ENCODE results near the gene ST6GAL1.
"Not testable (repeated sequence)": the region's sequence is repeated elsewhere in the genome, so short reads cannot be mapped to it uniquely, and the experiment has no call there.

ST6GAL1 gene

GRCh38 chr3:186994000-186994955 lies 64.0 kb downstream of the ST6GAL1 start:
- DNase-seq (ENCODE audit: low spot score), result no peak

GRCh38 chr3:186996356-186996755 lies 66.0 kb downstream of the ST6GAL1 start:
- no peak for DNase-seq (ENCODE audit: low spot score)

- DNase-seq (ENCODE audit: low spot score), result no peak
These were observed 66.7 kb downstream of the ST6GAL1 start for GRCh38 chr3:186997061-186997460.

GRCh38 chr3:186997473-186997939 lies 67.2 kb downstream of the ST6GAL1 start:
- DNase-seq (ENCODE audit: low spot score), result no peak

- DNase-seq (ENCODE audit: low spot score), result no peak
These were observed 68.6 kb downstream of the ST6GAL1 start for GRCh38 chr3:186998937-186999368.

GRCh38 chr3:187000711-187001151 lies 70.4 kb downstream of the ST6GAL1 start:
- DNase-seq (ENCODE audit: low spot score), result no peak

GRCh38 chr3:187002915-187003314 lies 72.6 kb downstream of the ST6GAL1 start:
- DNase-seq (ENCODE audit: low spot score), result no peak

GRCh38 chr3:187005827-187006481 lies 75.6 kb downstream of the ST6GAL1 start:
- no peak for DNase-seq (ENCODE audit: low spot score)

- no peak for DNase-seq (ENCODE audit: low spot score)
These were observed 76.7 kb downstream of the ST6GAL1 start for GRCh38 chr3:187006864-187007630.

GRCh38 chr3:187010382-187010781 lies 80.1 kb downstream of the ST6GAL1 start:
- DNase-seq (ENCODE audit: low spot score), result not testable (repeated sequence)

- no peak for DNase-seq (ENCODE audit: low spot score)
These were observed 81.6 kb downstream of the ST6GAL1 start for GRCh38 chr3:187011915-187012314.

GRCh38 chr3:187012609-187013051 lies 82.3 kb downstream of the ST6GAL1 start:
- DNase-seq (ENCODE audit: low spot score), result no peak

- DNase-seq (ENCODE audit: low spot score), result no peak
These were observed 82.9 kb downstream of the ST6GAL1 start for GRCh38 chr3:187013159-187013716.

- DNase-seq (ENCODE audit: low spot score), result no peak
These were observed 84.1 kb downstream of the ST6GAL1 start for GRCh38 chr3:187014417-187014864.

- no peak for DNase-seq (ENCODE audit: low spot score)
These were observed 85.7 kb downstream of the ST6GAL1 start for GRCh38 chr3:187015903-187016638.

GRCh38 chr3:187016639-187017345 lies 86.5 kb downstream of the ST6GAL1 start:
- no peak for DNase-seq (ENCODE audit: low spot score)

GRCh38 chr3:187017511-187018230 lies 87.3 kb downstream of the ST6GAL1 start:
- no peak for DNase-seq (ENCODE audit: low spot score)

- no peak for DNase-seq (ENCODE audit: low spot score)
These were observed 89.3 kb downstream of the ST6GAL1 start for GRCh38 chr3:187019542-187020072.

- no peak for DNase-seq (ENCODE audit: low spot score)
These were observed 90.0 kb downstream of the ST6GAL1 start for GRCh38 chr3:187020376-187020775.
